ENCODE data around the gene SNX30. TPM values are rescaled to one million over a fixed set of nuclear protein-coding genes. Genes with fewer than 3 reads are reported as not detected.

Gene SNX30
- total RNA-seq, 1 donor from 2014 or later, result 12.8 TPM

DNA sequence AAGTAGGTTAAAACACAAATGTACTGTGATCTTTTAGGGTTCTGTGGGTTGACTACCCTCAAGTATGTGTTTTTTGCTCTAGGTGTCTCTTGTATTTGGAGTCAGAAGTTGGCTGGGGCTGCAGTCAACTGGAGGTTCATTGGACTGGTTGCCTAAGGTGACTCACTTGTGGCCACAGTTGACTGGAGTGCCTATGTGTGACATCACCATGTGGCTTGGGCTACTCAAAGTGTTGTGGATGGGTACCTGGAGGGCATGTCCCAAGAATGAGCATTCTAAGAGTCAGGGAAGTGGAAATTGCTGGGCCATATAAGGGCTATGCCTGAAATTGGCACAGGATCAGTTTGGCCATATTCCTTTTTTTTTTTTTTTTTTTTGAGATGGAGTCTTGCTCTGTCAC lies 27.4 kb downstream of the SNX30 start:
- peaks cover 4% of the 10 kb centered on the region for H3K27me3 Mint-ChIP-seq (ENCODE audit: unreplicated experiment)
- no peaks in the 10 kb centered on the region for H3K4me1 Mint-ChIP-seq (ENCODE audit: unreplicated experiment)
- H3K4me3 Mint-ChIP-seq (ENCODE audit: unreplicated experiment), result no peak overlapping the region
- DNase-seq (ENCODE audit: low spot score), result no peak
- H3K36me3 Mint-ChIP-seq (ENCODE audit: low read depth, unreplicated experiment), result no peaks in the 10 kb centered on the region
- H3K27ac Mint-ChIP-seq (ENCODE audit: unreplicated experiment), result no peak overlapping the region
- TF ChIP-seq, protein P1, sequence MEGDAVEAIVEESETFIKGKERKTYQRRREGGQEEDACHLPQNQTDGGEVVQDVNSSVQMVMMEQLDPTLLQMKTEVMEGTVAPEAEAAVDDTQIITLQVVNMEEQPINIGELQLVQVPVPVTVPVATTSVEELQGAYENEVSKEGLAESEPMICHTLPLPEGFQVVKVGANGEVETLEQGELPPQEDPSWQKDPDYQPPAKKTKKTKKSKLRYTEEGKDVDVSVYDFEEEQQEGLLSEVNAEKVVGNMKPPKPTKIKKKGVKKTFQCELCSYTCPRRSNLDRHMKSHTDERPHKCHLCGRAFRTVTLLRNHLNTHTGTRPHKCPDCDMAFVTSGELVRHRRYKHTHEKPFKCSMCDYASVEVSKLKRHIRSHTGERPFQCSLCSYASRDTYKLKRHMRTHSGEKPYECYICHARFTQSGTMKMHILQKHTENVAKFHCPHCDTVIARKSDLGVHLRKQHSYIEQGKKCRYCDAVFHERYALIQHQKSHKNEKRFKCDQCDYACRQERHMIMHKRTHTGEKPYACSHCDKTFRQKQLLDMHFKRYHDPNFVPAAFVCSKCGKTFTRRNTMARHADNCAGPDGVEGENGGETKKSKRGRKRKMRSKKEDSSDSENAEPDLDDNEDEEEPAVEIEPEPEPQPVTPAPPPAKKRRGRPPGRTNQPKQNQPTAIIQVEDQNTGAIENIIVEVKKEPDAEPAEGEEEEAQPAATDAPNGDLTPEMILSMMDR (IDR thresholded peaks at IDR 0.05; ENCODE audit: unreplicated experiment), result no peak
- H3K9me3 Mint-ChIP-seq (ENCODE audit: unreplicated experiment), result no peaks in the 10 kb centered on the region

DNA sequence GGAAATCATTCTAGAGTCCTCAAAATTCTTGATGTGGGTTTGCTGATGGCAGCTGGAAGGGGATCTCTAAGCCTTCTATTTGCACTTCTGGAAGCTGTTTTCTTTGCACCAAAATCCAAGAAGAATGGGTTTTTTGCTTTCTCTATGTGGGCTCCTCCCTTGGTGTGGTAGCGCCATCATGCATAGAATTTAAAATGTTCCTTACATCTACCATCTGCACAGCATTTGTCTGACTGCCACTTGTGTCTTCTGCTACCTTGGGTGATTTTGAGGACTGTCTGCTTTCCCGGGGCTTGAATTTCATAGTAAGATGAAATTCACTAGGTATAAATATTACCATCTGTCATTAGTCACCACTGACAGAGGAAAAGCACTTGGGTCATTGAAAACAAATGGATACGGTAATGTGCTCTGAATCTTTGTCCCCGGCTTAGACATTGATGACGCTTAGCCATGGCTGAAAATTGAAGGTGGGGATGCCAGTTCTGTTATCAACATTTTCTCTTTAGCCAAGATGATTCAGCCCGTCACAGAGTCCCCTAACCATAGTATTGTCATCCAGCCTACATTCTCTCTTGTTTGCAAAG lies 30.0 kb downstream of the SNX30 start:
- H3K9me3 Mint-ChIP-seq (ENCODE audit: unreplicated experiment), result no peaks in the 10 kb centered on the region
- H3K27me3 Mint-ChIP-seq (ENCODE audit: unreplicated experiment), result peaks cover 6% of the 10 kb centered on the region
- no peak for DNase-seq (ENCODE audit: low spot score)
- no peak overlapping the region for H3K4me3 Mint-ChIP-seq (ENCODE audit: unreplicated experiment)
- no peaks in the 10 kb centered on the region for H3K36me3 Mint-ChIP-seq (ENCODE audit: low read depth, unreplicated experiment)
- TF ChIP-seq, protein P1 (IDR thresholded peaks at IDR 0.05; ENCODE audit: unreplicated experiment), result no peak
- peaks cover 4% of the 10 kb centered on the region for H3K4me1 Mint-ChIP-seq (ENCODE audit: unreplicated experiment)
- H3K27ac Mint-ChIP-seq (ENCODE audit: unreplicated experiment), result no peak overlapping the region

DNA sequence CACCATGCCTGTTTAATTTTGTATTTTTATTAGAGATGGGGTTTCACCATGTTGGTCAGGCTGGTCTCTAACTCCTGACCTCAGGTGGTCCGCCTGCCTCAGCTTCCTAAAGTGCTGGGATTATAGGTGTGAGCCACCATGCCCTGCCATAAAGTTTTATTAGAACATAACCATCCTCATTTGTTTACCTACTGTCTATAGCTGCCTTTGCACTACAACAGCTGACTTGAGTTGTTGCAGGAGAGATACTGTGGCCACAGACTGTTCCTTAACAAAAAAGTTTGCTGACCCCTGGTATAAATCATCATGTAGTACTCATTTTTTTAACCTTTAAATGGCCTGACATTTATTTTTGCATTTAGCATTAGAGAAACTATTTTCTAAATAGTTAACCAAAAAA lies 31.7 kb downstream of the SNX30 start:
- Mint-ChIP-seq H3K4me1 (ENCODE audit: unreplicated experiment) (peaks cover 4% of the 10 kb centered on the region), H3K27ac (ENCODE audit: unreplicated experiment) (no peak overlapping the region), H3K4me3 (ENCODE audit: unreplicated experiment) (no peak overlapping the region), H3K9me3 (ENCODE audit: unreplicated experiment) (no peaks in the 10 kb centered on the region), H3K36me3 (ENCODE audit: low read depth, unreplicated experiment) (no peaks in the 10 kb centered on the region), H3K27me3 (ENCODE audit: unreplicated experiment) (peaks cover 7% of the 10 kb centered on the region)
- TF ChIP-seq, protein P1 (IDR thresholded peaks at IDR 0.05; ENCODE audit: unreplicated experiment), result no peak
- no peak for DNase-seq (ENCODE audit: low spot score)

DNA sequence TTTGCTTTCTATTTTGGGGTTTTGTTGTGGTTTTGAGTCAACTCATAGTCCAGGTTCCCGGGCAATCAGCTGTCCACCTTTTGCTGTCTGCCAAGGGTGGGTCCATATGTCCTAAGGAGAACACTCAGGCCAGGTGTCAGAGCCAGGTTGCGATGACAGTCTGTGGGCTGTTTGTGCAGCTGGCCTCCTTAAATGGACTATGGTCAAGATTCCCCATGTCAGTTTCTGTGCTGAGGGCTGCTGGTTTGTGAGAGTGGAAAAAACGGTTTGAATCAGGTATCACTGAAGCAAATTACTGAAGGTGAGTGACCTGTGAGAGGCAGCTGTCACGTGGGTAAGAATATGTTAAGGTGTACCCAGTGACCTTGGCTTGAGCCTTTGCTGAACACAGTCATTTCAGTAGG lies 33.0 kb downstream of the SNX30 start:
- no peaks in the 10 kb centered on the region for H3K36me3 Mint-ChIP-seq (ENCODE audit: low read depth, unreplicated experiment)

More for the DNA sequence above, 33.0 kb downstream of the SNX30 start:
- H3K27me3 Mint-ChIP-seq (ENCODE audit: unreplicated experiment), result peaks cover 7% of the 10 kb centered on the region
- H3K4me3 Mint-ChIP-seq (ENCODE audit: unreplicated experiment), result no peak overlapping the region
- DNase-seq (ENCODE audit: low spot score), result no peak
- TF ChIP-seq, protein P1 (IDR thresholded peaks at IDR 0.05; ENCODE audit: unreplicated experiment), result no peak
- H3K4me1 Mint-ChIP-seq (ENCODE audit: unreplicated experiment), result peaks cover 4% of the 10 kb centered on the region
- no peaks in the 10 kb centered on the region for H3K9me3 Mint-ChIP-seq (ENCODE audit: unreplicated experiment)
- H3K27ac Mint-ChIP-seq (ENCODE audit: unreplicated experiment), result no peak overlapping the region
